GM18907 (cell line): ENCODE results near the gene ARRDC1.
"Not testable (repeated sequence)": the region's sequence is repeated elsewhere in the genome, so short reads cannot be mapped to it uniquely, and the experiment has no call there.

Source experiments
- ATAC-seq: cut with Tn5 transposase; IDR thresholded peaks from one replicate; pipeline ENCODE4 v1.9.1; 2021; ENCODE audit warnings: mild to moderate bottlenecking, moderate library complexity; ENCODE audit not compliant: unreplicated experiment

ARRDC1 gene

GRCh38 chr9:137612741-137613142 is 7.3 kb downstream of the ARRDC1 start:
- no peak for ATAC-seq

DNA sequence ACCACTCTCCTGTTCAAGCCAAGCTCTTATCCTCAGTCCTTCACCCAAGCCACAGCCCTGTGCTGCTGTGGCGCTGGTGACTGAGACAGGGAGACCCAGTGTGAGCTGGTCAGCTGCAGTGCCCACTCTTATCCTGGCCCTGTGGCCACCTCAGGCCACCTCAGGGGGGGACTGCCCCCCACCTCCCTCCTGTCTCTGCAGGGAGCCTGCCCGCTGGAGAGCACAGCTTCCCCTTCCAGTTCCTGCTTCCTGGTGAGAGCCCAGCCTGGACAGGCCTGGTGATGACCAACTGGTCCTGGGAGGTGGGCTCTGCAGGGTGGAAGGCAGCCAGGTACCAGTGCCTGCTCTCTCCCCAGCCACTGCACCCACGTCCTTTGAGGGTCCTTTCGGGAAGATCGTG is 7.8 kb downstream of the ARRDC1 start:
- ATAC-seq: no peak

DNA sequence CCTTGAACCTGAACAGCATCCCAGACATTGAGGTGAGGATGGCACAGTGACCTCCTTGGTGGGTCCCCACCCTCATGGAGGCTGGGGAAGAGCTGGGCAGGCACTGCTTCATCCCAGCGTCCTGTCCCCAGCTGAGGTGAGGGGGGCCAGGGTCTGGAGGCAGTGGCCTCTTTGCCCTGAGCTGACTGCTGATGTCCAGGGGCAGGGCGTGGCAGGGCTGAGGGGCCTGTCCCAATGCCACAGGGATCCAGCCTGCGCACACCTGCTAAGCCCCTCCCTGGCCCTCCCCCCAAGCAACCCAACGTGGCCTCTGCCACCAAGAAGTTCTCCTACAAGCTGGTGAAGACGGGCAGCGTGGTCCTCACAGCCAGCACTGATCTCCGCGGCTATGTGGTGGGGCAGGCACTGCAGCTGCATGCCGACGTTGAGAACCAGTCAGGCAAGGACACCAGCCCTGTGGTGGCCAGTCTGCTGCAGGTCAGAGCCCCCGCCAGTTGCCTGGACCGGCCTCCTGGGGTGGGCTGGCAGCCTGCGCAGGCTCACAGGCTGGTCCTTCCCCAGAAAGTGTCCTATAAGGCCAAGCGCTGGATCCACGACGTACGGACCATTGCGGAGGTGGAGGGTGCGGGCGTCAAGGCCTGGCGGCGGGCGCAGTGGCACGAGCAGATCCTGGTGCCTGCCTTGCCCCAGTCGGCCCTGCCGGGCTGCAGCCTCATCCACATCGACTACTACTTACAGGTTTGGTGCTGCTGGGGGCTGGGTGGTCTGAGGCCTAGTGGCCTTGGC is 8.4 kb downstream of the ARRDC1 start:
- ATAC-seq: no peak

- ATAC-seq: no peak
Measured at GRCh38 chr9:137614631-137615386, 9.3 kb downstream of the ARRDC1 start.

DNA sequence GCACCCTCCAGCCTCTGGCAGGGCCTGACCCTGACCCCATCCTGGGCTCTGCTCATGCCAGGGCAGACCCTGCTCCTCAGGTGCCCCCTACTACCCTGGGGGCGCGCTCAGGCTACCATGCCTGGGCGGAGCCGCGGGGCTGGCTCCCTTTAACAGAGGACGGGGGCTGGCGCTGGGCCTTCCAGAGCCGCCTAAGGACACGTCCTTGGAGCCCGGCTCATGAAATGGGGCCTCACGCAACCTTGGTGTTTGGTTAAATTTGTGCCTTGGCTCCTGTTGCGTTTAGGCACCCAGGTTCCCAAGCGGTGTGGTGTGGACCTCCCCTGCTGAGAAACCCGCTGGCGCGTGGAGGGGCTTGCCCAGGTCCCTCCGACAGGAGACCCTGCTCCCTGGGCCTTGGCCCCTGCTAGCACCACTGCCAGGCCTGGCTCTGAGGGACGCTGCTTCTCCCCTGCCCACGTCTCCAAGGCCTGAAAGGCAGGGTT is 9.9 kb downstream of the ARRDC1 start:
- no peak for ATAC-seq

DNA sequence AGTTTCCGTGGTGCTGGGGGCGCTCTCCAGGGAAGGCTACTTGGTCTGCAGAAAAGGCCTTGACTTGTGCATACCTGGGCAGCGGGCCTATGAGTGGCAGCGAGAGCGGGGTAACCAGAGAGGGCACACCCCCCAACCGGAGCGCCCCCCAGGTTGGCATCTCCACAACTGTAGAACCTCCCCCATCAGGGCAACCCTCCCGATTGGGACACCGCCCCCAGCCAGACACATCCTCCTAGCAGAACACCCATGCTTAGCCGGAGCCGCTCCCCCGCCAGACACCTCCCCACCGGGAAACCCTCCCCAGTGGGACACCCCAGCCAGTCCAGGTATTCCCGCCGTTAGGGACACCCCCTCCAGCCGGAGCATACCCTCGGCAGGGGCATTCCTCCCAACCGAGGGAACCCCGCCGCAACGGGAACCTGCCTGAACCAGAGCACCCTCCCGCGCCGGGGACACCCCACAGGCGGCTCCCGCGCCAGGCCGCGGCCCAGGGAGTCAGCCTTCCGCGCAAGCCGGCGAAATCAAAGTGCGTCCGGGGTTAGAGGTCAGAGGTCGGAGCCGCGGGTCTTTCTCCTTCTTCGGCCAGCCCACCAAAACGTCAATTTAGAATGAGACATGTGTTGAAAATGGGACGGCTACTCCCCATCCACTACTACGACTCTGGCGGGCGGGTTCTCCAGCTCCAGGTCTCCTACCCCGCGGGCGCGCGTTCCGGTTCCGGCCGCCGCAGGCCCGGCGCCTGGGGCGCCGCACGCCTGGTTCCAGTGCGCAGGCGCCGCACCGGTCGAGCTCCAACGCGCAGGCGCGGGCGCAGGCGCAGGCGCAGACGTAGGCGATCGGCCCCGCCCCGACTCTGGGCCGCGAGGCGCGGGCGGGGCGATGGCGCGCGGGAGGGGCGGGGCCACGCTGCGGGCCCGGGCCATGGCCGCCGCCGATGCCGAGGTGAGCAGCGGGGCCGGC is 12.9 kb downstream of the ARRDC1 start, which contains the start of gene EHMT1:
Gene EHMT1 (plus strand): TSS at position 901 of the 963 bp plus-strand sequence. CDS start 24 bp downstream, at position 925.
- ATAC-seq: peak; percentile 63

- ATAC-seq: peak; percentile 17
Measured at GRCh38 chr9:137619240-137620047, 14.0 kb downstream of the ARRDC1 start.

DNA sequence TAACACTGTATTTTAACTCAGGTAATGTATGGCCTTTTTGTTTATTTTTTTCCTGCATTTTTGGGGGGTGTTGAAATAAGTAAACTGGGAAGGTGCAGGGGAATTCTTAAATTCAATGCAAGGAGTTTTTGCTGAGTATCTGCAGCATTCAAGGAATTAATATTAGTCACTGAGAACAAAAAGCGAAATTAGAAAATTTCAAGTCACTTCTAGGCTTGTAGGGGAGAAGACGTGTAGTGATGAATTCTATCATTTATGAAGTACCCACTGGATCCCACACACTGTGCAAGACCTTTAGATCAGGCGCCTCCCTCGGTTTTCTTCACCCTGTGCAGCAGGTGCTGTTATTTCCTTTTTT is 14.5 kb downstream of the ARRDC1 start:
- ATAC-seq: no peak

- no peak for ATAC-seq
Measured at GRCh38 chr9:137620581-137620980, 15.1 kb downstream of the ARRDC1 start.

- ATAC-seq: no peak
Measured at GRCh38 chr9:137621131-137621757, 15.8 kb downstream of the ARRDC1 start.

DNA sequence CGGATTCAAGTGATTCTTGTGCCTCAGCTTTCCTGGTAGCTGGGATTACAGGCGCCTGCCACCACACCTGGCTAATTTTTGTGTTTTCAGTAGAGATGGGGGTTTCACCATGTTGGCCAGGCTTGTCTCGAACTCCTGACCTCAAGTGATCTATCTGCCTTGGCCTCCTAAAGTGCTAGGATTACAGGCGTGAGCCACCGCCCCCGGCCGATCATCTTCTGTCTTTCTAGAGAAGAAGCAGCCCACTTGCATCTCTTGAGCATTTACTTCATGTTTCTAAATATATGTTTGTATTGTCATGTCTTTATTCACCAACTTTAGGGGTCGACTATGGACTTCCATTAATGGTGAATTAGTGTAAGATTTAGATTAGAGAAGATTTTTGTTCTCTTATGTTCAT is 16.7 kb downstream of the ARRDC1 start:
- ATAC-seq: not testable (repeated sequence)

GRCh38 chr9:137626464-137626863 is 21.0 kb downstream of the ARRDC1 start:
- no peak for ATAC-seq

DNA sequence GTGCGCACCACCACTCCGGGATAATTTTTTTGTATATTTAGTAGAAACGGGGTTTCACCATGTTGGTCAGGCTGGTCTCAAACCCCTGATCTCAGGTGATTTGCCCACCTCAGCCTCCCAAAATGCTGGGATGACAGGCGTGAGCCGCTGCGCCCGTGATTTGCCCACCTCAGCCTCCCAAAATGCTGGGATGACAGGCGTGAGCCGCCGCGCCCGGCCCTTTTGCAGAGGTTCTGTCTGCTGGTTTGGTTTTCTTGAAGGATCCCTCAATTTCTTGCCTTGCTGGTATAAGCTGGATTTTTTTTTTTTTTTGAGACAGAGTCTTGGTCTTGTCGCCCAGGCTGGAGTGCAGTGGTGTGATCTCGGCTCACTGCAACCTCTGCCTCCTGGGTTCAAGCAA is 21.9 kb downstream of the ARRDC1 start:
- not testable (repeated sequence) for ATAC-seq

DNA sequence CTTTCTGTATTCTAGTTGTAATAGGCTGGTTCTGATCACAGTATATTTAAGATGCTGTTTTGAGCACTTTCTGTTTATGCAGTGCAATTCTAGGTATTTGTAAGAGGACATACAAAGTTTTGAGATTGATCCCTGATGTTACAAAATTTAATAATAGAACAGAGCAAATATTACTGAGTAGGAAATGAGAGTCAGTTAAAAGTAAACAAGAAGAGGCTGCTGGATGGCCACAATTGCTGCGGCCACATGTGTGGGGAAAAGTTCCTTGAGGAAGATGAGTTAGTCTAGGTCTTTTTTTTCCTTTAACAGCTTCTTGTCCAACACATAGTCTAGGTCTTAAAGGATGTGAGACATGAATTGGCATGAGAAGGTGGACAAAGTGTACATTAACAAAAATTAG is 24.6 kb downstream of the ARRDC1 start:
- no peak for ATAC-seq

- no peak for ATAC-seq
Measured at GRCh38 chr9:137630679-137631078, 25.2 kb downstream of the ARRDC1 start.

GRCh38 chr9:137631345-137632229 is 26.1 kb downstream of the ARRDC1 start:
- no peak for ATAC-seq

DNA sequence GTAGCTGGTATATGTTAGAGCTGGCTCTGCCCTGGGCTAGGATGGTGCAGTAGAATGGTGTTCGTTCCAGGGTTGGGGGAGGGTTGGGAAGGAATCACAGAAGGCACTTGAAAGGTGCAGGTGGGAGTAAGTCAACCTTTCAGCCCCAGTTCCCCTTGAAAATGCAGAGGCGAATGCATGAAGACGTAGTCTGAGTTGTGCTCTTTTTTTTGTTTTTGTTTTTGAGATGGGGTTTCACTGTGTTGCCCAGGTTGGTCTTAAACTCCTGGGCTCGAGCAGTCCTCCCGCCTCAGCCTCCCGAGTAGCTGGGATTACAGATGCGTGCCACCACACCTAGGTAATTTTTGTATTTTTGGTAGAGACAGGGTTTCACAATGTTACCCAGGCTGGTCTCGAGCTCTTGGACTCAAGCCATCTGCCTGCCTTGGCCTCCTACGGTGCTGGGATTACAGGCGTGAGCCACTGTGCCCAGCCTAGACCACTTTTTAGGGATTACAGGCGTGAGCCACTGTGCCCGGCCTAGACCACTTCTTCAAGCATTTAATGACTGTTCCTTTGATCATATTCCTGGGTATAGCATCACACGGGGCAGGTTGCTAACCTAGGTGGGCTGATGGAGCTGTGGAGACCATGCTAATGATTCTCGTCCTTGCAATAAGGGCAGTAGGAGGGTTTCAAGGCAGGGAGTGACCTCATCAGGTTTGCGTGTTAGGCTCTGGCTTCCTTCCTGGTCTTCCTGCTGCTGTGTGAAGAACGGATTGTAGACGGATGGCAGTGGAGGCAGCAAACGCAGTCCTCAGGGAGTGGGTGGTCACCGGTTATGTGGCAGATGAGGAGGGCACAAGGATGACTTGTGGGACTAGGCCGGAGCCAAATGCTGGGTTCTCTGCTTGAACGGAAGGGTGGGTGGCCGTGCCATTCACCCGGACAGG is 27.0 kb downstream of the ARRDC1 start:
- no peak for ATAC-seq

DNA sequence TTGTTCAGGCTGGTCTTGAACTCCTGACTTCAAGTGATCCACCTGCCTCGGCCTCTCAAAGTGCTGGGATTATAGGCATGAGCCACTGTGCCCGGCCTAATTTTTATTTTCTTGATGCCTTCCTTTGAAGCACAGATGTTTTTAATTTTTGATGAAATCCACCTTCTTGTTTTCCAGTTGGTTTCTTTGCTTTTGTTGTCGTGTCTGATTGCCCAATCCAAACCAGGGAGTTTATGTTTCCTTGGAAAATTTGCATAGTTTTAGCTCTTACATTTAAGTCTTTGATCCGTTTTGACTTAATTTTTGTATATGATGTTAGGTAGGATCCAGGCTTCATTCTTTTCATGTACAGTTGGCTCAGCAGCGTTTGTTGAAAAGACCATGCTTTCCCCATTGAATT is 28.5 kb downstream of the ARRDC1 start:
- no peak for ATAC-seq
